Measurements from ENCODE around the gene SMPD3.

The SMPD3 gene

DNA sequence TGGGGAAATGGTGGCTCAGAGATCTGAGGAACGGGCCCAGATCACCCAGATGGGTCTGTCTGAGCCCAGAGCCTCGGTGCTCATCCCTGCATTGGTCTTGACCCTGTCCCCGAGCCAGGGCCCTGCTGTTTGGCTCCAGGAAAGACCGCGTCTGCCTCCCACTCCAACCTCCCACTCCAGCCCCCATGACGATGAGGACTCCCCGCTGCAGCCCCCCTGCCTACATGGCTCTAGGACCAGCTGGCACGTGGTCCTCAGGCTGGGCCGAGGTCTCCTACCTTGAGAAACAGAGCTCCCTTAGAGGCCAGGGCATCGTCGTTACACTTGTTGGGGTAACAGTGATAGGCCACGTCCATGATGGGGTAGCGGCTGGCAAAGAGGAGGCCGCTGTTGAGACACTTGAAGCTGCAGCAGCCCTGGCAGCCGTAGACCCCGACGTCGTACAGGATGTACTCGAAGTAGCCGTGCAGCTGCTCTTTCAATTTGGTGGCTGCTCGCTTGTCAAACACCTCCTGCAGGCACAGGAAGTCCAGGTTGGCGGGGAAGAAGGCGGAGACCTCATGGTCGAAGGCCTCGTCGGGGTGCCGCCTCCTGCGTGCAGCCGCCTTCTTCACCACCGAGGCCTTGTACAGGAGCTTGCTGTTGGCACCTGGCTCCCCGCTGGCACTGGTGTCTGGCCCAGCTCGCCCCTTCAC is 77.6 kb downstream of the SMPD3 start:
- DNase-seq (ENCODE audit: low read depth in 2 of 2), result peak in 1 of 2 donors; percentile 36

DNA sequence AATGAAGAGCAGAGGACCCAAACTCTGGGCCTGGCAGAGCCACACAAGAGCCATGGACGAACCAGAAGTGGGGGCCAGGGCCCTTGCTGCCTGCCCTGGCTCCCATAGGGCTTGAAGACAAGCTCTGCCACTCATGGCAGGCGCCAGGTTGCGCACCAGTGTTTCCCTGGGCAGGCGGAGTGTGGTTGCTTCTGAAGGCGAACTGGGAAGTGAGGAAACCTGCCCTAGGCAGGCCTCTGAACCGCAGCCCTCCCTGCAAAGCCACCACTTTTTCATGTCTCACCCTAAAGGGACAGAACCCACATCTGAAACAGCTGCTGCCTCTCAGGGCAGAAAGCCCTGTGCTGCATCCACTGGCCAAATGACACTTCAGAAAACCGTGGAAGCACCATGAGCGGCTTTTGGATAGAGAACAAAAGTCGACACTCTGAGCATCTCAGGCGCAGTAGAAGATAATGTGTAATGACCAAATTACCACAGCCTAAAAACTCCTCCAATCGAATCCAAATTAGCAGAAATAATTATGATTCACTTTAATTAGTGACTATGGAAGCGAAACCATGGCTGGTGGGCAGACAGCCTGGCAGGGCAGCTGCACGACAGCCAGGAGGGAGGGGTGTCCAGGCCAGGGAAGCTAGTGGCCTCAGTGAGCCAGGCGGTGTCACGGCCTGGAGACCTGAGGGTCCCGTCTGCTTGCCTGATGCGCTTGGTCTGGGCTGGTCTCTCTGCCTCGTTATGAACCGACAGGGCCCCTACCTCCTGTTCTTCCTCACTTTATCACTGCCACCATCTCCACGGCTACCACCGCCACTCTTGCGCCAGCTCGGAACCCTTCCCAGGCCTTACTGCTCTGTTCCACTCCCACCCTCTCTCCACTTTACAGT is 78.4 kb downstream of the SMPD3 start:
- no peak for DNase-seq (ENCODE audit: low read depth in 2 of 2)

DNA sequence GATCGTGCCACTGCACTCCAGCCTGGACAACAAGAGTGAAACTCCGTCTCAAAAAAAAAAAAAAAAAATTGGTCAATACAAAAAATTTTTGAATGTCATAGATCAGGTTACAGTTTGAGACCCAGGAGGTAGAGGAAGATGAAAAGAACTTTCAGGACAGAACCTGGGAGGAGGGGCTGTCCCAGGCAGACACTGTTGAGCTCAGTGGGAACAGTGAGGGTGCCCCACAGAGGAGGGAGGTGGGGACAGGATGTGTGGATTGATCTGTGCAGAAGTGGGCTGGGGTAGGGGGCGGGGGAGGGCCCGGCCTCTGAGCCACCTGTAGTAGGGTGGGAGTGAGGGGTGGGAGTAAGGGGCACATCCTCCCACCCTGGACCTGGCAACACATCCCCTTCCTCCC is 79.1 kb downstream of the SMPD3 start:
- DNase-seq (ENCODE audit: low read depth in 2 of 2), result no peak

DNA sequence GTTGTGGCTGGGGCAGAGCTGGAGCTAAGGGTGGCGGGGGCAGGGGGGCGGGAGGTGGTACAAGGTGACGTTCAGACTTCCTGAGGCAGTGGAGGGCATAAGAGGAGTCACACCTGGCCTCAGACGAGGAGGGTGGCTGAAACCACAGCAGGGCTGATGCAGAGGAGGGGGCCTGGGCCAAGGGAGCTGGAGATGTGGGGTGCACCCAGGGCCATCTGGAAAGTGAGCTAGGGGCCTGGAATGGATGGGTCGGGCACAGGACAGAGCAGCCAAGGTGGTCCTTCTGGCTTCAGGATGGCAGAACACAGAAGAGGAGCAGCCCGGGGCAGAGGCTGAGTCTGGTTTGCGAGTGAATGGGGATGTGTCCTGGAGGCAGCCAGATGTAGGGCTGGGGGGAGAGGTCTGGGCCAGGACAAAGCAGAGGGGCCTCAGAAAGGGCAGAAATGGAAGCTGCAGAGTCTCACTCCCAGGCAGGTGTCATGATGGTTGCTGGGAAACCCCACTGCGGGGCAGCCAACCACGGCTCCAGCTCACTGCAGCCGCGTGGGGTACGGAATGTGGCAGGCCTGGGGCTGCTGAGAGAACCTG is 79.9 kb downstream of the SMPD3 start:
- DNase-seq (ENCODE audit: low read depth in 2 of 2), result no peak

DNA sequence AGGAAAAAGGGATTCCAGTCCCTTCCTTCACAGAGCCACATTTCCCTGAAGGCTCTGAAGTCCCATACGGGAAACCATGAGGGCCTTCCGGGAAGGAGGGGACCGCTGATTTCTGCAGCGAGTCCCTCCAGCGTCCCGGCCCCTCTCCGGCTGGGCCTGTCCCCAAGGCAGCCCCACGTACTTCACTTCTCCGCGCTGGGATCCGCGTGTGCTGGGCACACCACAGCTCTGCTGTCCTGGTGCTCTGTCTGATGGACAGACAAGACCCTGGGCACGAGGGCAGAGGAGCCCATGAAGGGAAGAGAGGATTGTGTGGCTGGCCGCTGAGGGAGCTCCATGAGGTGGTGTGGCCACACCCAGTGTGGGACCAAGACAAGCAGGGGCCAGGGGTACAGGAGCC is 80.4 kb downstream of the SMPD3 start:
- DNase-seq (ENCODE audit: low read depth in 2 of 2), result no peak

DNA sequence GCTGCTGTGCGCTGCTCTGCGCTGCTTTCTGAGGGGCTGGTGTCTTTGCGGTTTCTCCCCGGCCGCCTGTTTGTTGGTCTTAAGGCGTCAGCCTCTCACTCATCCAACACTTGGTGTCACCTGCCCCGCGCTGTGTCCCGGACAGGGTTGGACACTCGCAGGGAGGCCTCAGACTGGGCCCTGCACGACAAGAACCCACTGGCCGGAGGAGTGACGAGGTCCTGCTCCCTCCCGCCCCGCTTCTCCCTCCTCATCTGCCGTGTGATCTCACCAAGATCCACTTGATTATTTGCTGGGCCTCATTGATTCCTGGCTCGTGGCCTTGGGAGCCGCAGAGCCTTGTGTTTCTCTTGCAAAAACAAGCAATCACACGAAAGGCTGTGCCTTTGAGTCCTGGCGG is 80.9 kb downstream of the SMPD3 start:
- no peak for DNase-seq (ENCODE audit: low read depth in 2 of 2)

DNA sequence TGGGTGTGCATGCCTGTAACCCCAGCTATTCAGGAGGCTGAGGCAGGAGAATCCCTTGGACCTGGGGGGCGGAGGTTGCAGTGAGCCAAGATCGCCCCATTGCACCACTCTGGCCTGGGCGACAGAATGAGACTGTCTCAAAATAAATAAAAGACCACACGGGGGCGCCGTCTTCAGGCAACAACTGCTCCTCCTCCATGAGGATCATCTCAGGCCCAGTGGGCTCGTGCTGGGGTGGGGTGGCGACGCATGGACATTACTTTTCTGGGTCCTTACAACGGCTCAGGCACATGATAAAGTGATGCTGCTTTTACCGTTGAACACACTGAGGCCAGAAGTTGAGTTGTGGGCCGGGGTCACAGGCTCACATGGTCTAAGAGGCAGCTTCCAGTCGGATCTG is 81.3 kb downstream of the SMPD3 start:
- DNase-seq (ENCODE audit: low read depth in 2 of 2), result no peak

DNA sequence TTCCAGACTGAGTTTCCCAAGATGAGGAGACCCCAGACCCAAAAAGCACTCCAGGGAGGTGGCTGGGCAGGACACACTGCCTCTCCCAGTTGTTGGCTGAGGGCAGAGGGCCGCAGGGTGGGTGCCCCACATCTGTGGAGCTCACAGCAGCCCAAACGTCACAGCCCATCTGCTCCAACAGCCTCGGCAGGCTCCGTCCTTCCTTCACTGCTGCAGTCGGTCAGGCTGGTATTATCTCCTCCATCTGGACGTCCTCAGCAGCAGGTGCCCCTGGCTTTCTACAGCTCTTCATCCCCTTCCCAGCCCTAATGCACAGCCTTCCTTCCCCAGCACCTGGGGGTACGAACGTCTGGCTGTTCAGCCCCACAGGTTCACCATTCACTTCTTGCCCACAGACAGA is 82.2 kb downstream of the SMPD3 start:
- DNase-seq (ENCODE audit: low read depth in 2 of 2), result no peak

DNA sequence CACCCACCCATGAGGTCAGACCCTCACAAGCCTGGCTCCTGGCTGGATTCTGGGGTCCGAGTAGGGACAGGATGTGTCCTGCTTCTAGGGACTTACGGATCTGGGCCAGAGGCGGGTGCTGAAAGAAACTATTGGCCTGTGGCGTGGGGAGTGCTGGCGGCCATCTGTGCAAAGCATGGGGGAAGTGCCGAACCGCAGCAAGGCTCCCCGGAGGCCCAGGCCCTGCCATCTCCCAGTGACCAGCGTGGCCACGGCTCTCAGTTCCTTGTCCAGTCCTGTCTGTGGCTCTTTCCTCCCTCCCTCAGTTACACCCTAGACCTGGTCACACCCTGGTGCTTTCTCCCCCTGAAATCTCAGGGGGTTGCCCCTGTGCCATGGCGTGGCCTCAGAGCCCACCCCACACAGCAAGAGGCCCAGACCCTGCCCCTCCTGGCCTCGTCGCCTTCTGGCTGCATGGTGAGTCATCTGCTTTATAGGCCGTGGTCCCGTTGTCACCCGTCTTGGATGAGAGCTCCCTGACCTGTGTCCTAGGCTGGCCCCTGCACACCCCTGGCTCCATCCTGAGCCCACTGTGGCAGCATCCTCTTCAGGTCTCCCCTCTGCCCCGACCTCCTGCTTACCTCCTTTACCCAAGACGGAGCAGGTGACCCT is 83.0 kb downstream of the SMPD3 start:
- no peak for DNase-seq (ENCODE audit: low read depth in 2 of 2)

DNA sequence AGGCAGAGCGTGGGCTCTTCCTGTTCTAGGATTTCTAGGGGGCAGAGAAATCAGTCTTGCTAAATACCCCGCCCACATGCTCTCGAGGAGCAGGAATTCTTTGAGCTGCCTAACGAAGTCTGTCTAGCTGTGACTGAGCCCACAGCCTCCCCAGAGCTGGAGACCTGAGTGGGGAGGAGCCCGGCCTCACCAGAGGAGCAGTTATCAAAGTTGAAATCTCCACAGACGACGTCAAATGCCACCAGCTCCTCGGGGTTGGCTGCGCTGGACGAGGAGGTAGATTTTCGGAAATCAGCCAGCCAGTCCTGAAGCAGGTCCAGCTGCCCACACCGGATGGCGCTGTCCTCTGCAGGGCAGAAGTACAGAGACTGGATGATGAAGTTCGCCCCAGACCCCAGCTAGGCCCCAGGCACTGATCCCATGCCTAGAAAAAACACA is 83.7 kb downstream of the SMPD3 start:
- no peak for DNase-seq (ENCODE audit: low read depth in 2 of 2)

DNA sequence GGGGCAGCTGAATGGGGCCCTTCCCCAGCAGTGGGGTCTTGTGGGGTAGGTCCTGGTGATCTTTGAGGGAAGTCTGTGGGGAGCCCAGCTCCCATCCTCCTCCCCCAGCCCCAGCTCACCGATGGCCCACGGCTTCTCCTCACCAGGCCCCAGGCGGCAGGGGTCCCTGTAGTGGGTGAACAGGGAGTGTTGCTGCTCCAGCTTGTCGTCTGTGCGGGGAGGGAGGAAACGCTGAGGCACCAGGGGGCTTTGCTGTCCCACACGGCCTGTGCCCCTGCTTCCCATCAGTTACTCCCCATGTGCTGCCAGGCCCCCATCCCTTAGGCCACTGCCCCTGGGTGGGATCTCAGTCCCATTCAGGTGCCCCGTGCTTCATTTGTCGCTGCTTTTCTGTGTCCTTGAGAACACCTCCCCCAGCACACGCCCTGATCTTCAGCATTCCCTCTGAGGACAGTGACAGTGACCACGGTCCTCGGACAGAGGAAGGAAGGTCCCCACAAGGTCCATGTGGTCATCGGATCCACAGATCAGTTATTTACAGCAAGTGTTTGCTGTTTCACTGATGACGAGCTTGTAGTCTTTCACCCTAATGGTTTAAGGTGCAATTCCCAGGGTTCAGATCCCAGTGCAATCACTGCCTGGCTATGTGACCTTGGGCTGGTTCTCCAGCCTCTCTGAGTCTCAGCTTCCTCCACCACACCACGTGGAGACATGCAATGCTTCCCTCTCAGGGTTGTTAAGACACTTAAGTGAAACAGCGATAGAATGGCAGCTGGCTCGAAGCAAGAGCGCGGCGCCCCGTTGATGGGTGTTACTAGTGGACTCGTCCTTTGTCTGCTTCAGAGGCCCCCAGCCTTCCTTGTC is 84.4 kb downstream of the SMPD3 start:
- DNase-seq (ENCODE audit: low read depth in 2 of 2), result no peak

DNA sequence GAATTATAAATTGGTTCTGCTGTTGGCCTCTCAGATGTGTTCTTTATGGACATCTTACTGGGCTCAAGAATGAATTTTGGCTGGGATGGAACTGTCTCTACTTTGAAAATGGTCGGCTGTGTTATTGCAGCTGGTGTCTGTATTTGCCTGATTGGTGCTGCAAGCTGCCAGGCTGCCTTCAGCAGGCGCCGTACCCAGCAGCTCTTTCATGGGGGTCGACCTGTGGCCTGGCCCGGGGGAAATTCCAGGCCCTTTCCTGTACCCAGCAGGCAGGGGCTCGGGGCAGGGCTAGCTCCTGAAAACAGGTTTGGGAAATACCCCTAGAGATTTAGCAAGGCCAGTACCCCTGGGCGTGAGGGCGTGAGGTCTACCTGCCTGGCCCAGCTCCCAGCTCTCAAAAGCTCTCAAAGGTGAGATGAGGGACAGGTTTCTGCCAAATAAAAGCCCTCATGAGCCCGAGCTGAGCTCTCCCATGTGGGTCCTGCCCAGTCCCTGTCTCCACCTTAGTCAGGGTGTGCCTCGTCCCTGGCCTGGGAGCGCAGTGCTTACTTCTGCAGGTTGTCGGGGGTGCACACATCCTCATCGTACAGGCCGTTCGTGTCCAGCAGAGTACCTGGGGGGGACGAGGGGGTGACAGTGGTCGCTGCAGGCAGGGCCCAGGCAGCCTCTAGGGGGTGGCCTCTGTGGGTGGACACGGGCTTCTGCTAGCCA is 85.2 kb downstream of the SMPD3 start:
- no peak for DNase-seq (ENCODE audit: low read depth in 2 of 2)

DNA sequence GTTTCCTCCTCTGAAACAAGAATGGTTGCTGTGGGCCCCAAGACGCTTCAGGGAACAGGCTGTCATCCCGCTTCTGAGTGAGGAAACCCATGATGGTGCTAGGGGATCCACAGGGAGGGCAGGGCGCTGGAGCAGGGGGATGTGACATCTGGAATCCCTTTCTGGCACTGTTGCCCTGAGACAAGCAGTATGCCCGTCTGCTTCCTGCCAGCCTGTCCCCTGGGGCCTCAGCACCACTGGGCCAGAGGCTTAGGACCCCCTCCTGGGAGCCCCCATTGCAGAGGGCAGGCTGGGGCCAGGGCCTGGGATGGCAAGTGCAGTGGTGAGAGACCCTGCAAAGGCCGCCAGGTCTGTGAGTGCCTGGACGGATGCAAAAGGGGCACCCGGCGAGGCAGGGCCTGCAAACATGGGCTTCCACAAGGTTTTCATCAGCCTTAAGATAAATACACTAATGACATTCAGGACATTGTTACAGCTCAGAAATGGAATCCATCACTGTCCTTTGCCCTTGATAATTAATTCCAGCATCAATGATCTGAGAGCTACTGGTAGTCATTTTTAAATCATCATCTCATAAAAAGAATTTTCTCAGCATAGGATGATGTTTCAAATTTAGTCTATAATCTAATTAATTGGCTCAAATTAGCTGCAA is 85.9 kb downstream of the SMPD3 start:
- no peak for DNase-seq (ENCODE audit: low read depth in 2 of 2)

DNA sequence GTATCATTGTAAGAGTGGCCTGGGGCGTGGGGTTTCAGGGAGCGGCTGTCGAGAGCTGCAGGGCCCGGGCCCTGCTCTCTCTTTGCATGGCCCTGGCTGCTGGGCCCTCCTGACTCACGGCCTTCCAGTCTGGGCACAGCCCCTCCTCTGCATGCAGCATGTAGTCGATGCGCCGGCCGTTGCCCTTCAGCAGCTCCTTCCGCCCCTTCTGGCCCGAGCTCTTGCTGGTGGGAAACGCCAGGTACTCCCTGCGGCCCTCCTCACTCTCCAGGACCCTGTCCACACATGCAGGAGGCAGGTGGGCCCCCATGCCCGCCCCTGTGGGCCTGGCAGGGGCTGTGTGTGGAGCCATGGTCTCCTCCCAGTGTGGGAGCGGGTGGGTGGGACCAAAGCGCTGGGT is 86.8 kb downstream of the SMPD3 start:
- no peak for DNase-seq (ENCODE audit: low read depth in 2 of 2)

DNA sequence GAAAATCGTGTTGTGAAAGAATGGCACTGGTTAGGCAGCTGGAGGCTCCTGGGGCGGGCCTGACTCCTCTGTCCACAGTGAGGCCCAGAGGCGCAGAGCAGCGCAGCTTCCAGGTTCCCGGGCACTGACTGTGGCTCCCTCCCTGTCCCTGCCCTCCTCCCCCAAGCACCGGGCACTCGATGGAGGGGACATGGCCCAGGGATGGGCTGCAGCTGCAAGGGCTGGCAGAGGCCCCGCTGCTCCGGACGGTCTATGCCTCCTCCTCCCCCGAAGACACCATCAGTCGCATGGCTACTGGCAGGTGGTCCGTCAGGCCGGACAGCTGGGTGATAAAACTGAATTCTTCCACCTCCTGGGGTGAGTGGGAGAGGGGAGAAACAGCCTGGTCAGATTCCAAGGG is 87.4 kb downstream of the SMPD3 start:
- DNase-seq (ENCODE audit: low read depth in 2 of 2), result no peak

DNA sequence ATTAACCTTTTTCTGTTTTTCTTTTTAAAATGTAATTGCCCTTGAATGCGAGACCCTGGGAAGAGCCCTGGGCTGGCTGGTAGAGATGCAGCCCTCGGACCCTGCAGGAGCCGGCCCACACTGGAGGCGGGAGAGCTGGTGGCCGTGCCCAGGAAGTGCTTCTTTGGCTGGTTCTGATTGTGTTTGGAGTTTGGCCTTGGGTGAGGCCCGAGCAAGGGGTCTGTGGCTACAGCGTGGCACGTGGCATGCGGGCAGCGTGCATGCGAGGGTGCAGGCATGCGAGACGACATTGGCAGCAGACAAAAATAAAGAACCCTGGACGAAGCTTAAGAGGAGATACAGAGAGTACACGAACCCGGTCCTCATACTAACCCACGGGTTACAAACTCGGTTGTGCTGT is 87.8 kb downstream of the SMPD3 start:
- DNase-seq (ENCODE audit: low read depth in 2 of 2), result no peak

DNA sequence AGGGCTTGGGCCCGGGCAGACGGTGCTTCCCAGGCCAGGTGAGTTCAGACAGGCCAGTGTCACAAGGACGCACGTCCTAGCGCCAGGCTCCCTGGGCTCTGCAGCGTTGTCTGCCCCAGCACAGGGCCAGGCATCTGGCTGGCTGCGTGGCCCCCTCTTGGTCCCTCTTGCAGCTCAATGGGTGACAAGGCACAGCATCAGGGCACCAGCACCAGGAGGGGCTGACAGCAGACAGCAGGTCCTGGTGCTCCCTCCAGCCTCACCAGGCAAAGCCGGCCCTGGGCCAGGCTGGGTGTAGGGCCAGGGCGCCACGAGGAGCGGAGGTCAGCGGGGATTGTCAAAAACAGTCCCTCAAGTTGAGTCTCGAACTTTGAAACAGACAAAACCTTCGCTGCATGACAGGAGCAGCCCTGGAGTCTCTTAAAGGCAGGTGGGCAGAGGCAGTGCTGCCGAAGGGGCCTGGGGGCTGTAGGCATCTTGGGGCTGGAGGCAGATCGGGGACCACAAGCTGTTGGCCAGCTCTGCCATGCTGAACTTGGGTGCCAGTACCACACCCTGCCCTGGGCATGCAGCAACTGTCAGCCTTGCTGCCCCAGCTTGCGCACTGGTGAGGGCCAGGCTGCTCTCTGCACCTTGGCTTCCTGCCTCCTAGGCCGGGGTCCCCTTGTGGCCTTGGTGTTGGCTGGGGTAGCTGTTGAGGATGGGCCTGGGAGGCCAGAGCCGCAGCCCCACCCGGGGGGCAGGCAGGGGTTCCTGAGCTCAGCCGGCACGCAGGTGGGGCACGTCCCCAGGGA is 88.7 kb downstream of the SMPD3 start:
- DNase-seq (ENCODE audit: low read depth in 2 of 2), result no peak

DNA sequence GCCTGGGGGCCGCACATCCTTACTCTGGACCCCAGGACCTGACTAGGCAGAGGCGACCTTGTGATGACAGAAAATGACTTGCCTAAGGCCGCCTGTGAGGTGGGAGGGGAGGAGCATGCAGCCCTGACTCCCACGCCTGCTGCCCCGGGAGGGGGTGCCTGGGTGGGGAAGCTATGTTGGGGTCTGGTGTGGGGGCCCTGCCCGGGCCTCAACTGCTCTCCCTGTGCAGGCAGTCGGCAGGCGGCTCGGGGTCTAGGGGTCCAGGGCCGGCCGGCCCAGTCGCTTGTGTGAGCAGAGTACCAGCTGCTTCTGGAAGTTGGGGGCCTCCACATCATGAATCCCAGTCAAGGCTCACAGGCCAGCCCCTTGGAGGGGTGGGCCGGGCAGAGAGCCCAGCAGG is 89.4 kb downstream of the SMPD3 start:
- DNase-seq (ENCODE audit: low read depth in 2 of 2), result no peak

DNA sequence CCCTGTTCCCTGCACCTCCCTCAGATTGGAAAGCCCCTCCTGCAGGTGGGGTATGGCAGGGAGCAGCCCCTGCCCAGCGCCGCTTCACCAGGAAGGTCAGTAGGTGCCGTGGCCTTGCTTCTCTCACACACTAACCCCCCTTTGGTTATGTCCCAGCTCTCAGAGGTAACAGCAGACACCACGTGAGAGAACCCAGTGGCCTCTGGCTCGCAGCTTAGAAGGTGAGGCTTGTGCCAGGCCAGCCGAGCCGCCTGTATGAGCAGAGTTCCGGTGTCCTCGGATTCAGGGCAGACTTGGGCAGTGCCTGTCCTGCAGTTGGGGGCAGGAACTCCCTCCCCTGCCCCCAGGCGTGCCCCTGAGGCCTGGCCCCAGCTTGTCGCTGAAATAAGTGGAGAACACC is 90.4 kb downstream of the SMPD3 start:
- no peak for DNase-seq (ENCODE audit: low read depth in 2 of 2)
